ENCODE measurements around the gene HOXA5.

HOXA5 gene

GRCh38 chr7:27182861-27183681 is 39.6 kb upstream of the HOXA5 start:
- in situ Hi-C loops (cut with MboI; ENCODE audit: low sequenced_read_pairs): no loop called here

DNA sequence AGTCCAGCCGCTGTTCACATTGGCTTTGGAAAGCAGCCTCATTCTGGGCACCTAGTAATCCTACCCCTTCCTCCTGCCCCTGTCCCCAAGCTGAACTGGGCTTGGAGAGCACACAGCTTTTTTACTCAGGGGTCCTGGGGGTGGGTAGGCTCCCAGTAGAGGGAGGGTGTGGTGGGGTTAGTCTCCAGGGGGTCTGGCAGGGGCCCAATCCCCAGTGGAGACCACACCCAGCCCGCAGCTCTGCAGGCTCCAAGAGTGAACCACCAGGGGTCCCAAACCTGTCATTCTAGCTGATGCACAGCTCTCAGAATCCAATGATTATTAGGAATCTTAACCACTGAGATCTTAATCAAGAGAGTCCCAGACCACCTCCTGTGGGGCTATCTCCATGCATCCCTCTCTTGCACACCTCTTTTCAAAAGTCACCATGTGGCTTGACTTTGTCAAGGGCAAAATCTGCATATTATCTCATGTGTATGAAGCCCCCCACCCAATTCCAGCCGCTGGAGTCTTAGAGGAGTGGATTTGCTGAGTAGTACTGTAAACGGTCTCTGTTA is 38.9 kb upstream of the HOXA5 start:
- in situ Hi-C loops (cut with MboI; ENCODE audit: low sequenced_read_pairs): no loop called here

- in situ Hi-C loops (cut with MboI; ENCODE audit: low sequenced_read_pairs): no loop called here
Measured at GRCh38 chr7:27181795-27182275, 38.4 kb upstream of the HOXA5 start.

- in situ Hi-C loops (cut with MboI; ENCODE audit: low sequenced_read_pairs): no loop called here
Measured at GRCh38 chr7:27180431-27181420, 37.2 kb upstream of the HOXA5 start.

DNA sequence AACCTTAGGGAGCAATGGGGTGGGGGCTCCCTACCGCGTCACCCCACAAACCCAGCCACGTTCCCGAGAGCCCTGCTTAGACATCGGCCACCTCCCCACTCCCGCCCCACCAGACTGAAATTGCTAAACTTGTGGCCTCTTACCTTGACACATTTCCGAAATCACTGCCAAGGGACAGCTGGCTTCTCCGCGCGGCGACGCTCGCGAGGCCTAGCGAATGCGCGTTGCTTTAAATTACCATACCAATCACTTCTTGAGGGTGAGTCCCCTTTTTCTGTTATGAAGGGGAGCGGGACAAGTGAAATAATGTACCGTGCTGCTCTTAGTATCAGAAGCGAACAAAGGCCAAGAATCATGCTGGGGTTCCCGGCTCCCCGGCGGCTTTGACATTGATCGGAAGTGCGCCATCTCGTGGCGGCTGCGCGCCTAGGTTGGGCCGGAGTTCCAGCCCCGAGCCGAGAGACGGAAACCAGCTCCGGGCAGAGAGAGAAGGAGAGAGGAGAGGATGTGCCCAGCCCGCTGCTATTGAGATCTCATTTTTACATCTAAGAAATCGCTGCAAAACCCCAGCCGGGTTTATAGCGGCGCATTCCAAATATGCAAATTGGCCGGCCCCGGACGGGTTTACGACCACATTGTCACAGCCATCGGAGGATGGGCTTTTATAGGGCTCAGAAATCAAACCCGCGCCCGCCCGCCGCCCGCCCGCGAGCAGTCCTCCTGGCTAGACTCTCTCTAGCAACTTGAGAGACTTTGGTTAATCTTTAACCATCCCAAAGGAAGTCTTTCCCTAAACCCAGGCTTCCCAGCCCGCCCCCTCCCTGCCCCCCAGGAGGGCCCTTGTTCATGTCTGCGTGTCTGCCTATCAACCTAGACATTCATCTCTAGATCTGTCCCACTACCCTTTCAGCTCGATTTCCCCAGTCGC is 36.3 kb upstream of the HOXA5 start:
- in situ Hi-C loops (cut with MboI; ENCODE audit: low sequenced_read_pairs): no loop called here

DNA sequence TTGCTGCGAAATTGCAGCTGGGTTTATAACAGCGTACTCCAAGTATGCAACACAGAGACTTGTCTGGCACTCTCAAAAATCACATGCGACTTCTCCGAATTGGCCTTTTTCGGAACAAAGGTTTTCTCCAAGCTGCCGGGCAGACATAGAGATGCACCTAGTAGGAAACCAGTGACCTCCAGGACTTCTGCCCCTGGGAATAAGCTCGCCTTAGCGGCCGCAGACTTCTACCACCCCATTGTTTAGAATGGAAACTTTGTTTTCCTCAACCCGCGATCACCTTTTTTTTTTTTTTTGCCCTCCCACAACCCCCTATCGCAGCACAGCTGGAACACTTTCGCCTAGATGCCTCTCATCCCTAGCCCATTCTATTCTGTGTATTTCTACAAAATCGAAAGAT is 35.5 kb upstream of the HOXA5 start:
- in situ Hi-C loops (cut with MboI; ENCODE audit: low sequenced_read_pairs): no loop called here

- in situ Hi-C loops (cut with MboI; ENCODE audit: low sequenced_read_pairs): no loop called here
Measured at GRCh38 chr7:27178366-27178765, 34.9 kb upstream of the HOXA5 start.

DNA sequence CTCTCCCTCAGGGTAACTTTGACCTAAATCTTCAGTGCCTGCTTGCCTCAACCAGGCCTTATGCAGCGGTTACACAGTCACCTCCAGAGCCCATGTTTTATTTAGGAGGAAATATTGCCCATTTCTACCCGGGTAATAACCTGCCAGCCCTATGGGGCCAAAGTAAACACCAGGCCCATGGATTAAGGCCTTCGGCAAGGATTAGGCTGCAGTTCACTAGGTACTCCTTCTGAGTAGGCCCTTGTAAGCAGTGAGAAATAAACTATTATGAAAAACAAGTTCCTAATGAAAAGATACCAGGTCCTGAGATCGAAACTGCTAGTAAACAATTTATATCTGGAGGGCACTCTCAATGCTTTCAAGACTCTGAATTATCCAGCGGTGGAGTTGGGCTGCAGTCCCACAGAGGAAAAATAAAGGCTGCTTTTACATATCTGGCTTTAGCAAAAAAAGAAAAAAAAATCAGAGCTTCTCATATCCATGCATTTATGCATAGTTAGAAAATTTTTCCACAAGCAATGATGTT is 34.4 kb upstream of the HOXA5 start:
- in situ Hi-C loops (cut with MboI; ENCODE audit: low sequenced_read_pairs): no loop called here

GRCh38 chr7:27176962-27177794 is 33.7 kb upstream of the HOXA5 start:
- in situ Hi-C loops (cut with MboI; ENCODE audit: low sequenced_read_pairs): no loop called here

GRCh38 chr7:27176524-27176845 is 33.0 kb upstream of the HOXA5 start:
- in situ Hi-C loops (cut with MboI; ENCODE audit: low sequenced_read_pairs): no loop called here

- in situ Hi-C loops (cut with MboI; ENCODE audit: low sequenced_read_pairs): no loop called here
Measured at GRCh38 chr7:27175626-27176523, 32.4 kb upstream of the HOXA5 start.

DNA sequence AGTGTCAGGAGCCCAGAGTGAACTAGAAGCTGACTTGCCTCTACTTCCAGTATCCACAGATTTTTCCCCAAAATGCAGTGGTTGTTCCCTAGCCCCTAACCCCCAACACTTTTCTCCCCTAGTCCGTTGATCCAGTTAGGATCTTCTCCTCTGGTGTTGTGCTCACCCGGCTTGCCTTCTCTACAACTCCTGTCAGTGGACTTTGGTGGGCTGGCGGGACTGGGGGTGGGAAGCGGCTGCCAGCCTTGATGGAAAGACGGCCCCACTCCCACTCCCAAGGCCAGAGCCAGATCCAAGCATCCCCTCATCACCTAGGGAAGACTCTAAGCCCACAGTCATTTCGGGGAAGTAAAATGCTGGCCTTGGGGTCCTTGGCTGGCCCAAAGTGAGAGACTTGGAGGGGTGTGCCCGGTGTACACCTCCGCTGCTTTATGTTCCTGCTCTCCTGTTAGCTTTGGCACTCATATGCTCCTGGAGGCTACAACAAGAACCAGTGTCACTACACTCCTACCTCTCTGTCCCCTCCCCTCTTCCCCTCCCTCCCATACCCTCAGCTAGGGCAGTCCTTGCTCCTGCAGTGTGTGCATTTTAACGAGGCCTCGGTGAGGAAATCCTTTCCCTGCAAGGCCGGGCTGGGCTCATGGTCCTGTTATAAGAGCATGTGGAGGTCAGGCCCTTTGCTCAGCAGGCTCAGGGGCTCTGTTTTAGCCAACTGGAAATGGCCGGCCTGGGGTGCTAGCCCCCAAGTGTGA is 31.6 kb upstream of the HOXA5 start:
- in situ Hi-C loops (cut with MboI; ENCODE audit: low sequenced_read_pairs): loop anchor here (25.0 kb wide), 1 partner anchor 813 kb away; no protein-coding TSS in a partner anchor

DNA sequence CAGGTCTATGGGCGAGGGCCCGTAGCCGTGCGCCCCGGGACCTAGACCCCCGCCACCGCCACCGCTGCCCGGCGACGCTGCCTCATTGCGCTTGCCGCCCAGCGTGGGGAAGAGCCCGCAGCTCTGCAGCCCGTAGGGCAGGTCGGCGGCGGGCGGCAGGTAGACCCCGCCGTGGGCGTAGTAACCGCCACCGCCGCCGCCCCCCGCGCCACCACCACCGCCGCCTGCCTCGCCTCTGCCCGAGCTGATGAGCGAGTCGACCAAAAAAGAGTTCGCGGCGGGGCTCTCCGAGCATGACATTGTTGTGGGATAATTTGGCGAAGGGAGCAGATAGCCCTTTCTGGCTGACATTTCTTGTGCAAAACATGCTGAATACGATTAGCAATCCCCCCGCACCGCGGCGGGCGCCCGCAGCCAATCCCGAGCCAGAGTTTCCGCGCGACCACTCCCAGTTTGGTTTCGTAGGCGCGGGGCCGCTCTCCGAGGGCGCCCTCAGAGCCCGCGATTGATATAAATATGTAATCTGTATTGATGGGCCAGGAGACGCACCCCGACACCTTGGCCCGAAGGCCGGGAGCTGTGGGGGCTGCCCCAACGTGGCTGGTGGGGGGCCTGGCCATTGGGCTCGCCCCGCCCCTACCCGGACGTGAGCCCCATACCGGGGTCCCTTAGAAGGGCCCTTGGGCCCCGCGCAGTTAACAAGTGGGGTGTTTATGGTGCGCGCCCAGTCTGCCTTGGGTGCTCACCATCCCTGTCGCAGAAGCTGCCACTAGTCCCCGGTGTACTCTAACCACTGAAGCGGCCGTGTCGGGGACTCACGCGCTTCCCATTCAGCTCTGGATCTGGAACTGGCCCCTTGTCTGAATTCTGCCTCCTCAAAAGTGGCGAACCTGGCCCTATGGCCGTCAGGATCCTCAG is 30.7 kb upstream of the HOXA5 start, which contains the start of gene HOXA10:
Gene HOXA10 (minus strand): TSS at position 365 of the 918 bp plus-strand sequence. CDS start 14 bp downstream, at position 351.
- in situ Hi-C loops (cut with MboI; ENCODE audit: low sequenced_read_pairs): loop anchor here (25.0 kb wide), 1 partner anchor 812 kb away; no protein-coding TSS in a partner anchor

GRCh38 chr7:27173511-27173955 is 30.1 kb upstream of the HOXA5 start:
- in situ Hi-C loops (cut with MboI; ENCODE audit: low sequenced_read_pairs): loop anchor here (25.0 kb wide), 1 partner anchor 811 kb away; no protein-coding TSS in a partner anchor

- in situ Hi-C loops (cut with MboI; ENCODE audit: low sequenced_read_pairs): loop anchor here (25.0 kb wide), 1 partner anchor 811 kb away; no protein-coding TSS in a partner anchor
Measured at GRCh38 chr7:27172823-27173510, 29.5 kb upstream of the HOXA5 start.
